Activated naive CD4-positive, alpha-beta T cell treated with anti-CD3 and anti-CD28 coated beads, Interleukin-2, amount 50 U/mL, for 16 hours (primary cell): ENCODE data around the gene PLXDC2.

Experiments
- DNase-seq: peaks from one replicate; pipeline ENCODE4 v3.0.0-alpha.2; 2020

The PLXDC2 gene

DNA sequence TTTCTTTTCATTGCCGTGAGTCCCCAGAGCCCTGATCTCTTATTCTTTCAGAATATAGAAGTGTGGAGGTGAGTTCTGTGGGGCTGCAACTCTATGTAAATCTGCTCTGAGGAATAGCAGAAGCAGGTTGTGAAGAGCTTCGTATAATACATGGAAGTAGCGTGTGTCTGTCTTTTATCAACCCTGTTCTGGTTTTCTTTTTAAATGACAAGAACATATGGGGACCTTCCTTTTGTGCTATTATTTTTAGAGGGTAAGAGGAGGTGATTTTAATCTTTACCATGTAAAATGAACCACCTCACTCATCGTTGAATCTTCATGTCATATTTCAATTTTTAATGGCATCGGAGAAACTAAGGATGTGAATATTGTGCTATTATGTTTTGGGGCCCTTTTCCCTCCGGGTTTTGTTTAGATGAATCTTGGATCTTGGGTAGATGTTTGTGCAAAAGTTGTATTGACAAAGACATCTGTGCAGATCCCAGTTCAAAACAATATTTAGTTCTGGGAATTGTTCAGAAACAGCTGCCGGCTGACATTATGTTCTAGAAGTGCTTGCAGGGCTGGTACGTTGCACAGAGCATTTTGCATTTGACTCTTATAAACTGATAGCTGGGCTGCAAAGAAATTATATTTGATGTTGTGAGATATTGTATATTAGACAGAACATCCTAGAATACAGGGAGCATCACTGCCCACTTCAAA lies 46.7 kb downstream of the PLXDC2 start:
- DNase-seq, result no peak

DNA sequence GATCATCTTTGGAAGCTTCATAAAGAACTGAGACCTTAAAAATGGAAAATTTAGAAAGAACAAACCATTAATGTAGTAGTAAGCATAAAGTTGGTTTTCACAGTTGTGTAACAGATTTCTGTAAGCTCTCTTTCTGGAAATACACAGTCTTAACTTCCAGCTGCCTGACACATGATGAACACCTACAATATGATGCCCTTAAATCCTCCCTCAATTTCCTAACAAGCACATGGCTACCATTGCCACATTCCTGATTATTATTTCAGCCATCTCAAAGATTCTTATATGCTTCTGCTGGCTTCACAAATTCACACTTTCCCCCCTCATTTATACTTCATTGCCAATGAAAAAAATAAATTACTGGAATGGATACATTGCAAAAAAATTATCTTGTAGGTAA lies 49.4 kb downstream of the PLXDC2 start:
- no peak for DNase-seq

DNA sequence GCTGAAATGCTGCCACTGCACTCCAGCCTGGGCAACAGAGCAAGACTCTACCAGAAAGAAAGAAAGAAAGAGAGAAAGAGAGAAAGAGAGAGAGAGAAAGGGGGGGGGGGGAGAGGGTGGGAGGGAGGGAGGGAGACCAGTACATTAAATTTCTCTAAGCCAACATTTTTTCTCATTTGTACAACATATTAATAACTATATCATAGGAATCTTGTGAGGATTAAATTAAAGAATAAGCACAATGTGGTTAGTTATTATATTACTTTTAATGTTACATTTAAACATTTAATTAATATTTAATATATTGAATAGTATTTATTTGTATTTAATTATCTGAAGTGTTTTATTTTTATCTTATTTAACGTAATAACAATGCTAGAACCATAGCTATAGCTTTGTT lies 53.1 kb downstream of the PLXDC2 start:
- DNase-seq, result no peak

DNA sequence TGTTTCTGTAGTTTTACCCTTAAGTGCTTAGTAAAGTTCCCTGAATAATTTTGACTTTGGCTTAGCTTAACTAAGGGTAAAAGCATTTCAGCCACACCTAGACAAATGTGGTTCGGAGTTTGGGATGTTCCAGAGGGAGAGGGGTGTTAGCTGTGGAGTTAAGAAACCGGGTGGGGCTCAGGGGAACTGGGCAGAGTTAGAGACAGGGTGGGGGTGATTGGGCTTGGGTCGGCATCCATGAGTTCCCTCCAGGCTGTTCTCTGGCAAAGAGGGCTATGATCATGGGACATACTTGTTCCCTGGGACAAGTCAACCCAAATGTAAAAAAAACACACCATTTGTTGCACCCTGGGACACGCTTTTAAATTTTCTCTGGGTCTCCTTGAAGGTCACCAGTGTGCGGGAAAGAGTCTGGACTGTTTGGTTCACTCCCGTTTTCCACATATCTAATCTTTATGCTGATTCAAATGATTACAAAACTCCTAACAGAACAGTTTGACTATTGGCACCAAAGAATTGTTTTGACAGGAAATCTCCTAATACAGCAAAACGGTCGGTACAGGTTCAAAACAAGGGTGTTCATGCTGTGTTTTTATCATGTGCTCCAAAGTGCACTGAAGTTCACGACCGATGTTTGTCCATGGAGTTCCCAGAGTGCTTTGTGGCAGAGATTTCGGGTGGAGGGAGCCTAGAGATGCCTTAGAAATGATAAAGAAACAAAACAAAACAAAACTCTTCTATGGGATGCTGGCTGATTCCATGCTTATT lies 56.5 kb downstream of the PLXDC2 start:
- no peak for DNase-seq

GRCh38 chr10:19874190-19874589 lies 58.0 kb downstream of the PLXDC2 start:
- no peak for DNase-seq

DNA sequence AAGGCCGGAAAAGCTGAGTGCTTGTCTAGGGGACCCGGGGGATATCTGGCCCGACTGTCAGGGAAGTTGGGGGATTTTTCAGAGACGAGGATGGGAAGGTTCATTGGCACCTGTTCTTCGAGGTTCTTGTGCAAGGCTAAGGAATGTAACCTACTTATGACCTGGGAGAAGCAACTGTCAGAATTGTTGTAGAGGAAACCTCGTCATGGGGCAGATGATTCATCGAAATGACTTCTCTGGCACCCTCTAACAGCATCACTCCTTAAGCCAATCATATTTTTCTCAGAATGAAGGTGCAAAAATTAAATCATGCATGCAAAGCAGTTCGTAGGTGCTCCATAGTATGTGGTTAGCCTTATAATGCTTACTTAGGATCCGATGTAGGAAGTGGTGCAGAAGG lies 58.6 kb downstream of the PLXDC2 start:
- no peak for DNase-seq

DNA sequence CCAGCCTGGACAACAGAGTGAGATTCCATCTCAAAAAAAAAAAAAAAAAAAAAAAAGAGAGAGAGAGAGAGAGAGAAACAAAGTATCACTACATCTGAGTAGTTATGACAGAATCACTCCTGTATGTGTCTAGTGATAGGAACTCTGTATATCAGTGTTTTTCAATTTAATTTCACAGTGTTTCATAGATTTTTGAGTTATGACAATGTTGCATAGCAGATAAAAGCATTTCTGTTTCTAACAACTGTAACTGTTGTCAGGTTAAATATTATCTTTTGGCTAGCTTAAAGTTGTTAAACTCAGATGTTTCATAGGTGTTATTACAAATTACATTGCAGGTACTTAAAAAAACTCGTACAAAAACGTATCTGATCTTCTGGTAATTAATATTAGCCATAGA lies 60.3 kb downstream of the PLXDC2 start:
- DNase-seq, result no peak

DNA sequence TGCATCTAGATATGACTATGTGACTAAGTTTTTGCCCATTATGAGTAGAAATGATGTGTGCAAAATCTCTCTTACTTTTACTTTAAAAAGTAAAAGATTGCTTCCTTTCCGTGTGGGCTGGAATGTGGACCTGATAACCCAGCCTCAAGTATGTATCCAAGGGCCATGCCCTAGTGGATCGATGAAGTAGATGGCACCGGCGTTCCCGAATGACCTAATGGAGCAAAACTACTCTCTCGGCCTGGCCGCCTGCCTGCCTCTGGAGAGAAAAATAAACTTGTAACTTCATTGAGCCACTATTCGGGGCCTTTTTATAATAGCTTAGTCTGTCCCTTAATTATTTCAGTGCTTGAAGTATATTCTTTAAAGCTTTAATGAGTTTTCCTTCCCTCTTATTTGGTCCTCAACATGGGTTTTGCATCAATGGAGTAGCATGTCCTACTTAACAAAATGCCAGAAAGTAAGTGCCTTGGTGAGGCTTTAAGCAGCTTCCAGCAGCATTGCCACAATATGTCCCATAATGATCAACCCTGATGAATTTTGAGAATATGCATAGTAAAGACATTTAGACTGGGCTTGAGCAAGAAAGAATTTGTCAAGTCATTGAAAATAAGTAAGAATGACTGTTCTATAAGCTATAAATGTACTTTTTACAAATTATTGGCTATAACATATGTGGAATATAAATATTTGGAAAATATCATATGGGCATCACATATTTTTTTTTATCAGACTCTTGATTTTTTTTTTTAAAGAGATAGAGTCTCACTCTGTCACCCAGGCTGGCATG lies 61.4 kb downstream of the PLXDC2 start:
- DNase-seq, result no peak

GRCh38 chr10:19882621-19883020 lies 66.4 kb downstream of the PLXDC2 start:
- DNase-seq, result no peak

GRCh38 chr10:19888061-19888660 lies 71.9 kb downstream of the PLXDC2 start:
- no peak for DNase-seq

- no peak for DNase-seq
Observed at GRCh38 chr10:19889256-19889655, 73.0 kb downstream of the PLXDC2 start.

DNA sequence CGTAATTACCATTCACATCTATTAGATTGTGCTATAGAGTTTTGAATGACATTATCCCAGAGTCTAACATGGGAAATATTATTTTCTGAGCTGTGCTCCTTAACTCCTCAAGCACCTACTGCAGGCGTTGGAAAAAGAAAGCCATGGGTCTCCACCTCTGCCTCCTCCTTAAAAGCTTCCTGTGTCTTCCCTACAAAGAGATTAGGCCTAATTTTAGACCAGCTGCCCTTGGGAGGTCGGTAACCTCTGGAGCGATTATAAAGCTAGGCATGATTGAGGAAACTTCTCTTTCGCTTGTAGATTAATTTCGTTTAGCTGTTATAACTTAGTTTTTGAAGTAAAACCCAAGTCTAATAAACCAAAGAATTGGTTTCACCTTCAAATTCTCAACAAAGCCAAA lies 75.2 kb downstream of the PLXDC2 start:
- DNase-seq, result no peak

- DNase-seq, result no peak
Observed at GRCh38 chr10:19892270-19892669, 76.0 kb downstream of the PLXDC2 start.

DNA sequence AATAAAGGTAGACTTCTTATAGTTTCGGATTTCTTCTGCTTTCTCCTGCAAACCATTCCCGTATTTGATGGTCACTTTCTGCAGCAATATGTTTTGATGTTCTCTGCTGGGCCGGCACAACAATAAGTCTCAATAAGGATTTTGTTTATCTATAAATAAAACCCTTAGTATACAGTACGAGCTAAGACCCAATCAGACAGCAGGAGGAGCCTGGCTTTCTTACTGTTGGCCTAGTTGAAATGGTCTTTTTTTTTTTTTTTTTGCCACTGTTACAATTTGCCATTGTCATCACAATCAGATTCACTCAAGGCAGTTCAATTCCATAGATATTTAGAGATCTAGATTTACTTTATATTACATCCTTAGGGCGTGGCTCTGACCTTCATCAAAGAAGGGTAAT lies 76.4 kb downstream of the PLXDC2 start:
- no peak for DNase-seq

DNA sequence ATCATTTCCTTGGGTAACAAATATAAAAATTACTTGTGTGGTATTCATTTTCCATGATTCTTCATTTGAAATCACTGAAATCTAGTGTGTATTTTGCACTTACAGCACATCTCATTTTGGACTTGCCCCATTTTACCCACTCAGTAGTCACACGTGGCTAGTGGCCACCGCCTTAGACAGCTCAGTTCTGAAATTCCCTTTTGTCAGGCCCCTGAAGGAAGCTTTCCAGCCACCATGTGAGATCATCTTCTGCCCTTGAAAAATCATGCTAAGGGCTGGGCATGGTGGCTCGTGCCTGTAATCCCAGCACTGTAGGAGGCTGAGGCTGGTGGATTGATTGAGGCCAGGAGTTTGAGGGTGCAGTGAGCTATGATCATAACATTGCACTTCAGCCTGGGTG lies 79.3 kb downstream of the PLXDC2 start:
- DNase-seq, result no peak

DNA sequence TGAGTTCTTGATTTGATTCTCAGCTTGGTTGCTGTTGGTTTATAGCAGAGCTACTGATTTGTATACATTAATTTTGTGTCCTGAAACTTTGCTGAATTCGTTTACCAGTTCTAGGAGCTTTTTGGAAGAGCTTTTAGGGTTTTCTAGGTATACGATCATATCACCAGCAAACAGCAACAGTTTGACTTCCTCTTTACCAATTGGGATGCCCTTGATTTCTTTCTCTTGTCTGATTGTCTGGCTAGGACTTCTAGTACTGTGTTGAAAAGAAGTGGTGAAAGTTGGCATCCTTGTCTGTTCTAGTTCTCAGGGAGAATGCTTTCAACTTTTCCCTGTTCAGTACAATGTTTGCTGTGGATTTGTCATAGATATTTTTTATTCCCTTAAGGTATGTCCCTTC lies 86.2 kb downstream of the PLXDC2 start:
- no peak for DNase-seq

DNA sequence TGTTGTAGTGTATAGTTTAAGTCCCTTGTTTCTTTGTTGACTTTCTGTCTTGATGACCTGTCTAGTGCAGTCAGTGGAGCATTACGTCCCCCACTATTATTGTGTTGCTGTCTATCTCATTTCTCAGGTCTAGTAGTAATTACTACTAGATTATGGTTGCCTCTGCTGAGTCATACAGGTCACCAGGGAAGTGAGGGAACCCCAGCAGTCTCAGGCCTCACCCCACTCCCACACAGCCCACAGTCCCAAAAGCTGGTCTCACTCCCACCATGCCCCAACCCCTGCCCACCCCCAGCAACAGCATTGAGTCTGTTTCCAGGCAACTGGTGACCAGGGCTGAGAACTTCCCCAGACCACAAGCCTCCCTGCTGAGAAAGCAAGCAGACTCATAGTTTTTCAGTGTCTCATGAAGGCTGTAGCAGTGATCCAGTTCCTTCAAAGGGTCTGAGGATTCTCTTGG lies 88.0 kb downstream of the PLXDC2 start:
- DNase-seq, result no peak

- DNase-seq, result no peak
Observed at GRCh38 chr10:19906108-19906791, 90.0 kb downstream of the PLXDC2 start.

GRCh38 chr10:19908991-19909696 lies 92.9 kb downstream of the PLXDC2 start:
- DNase-seq, result no peak

- no peak for DNase-seq
Observed at GRCh38 chr10:19911886-19912285, 95.7 kb downstream of the PLXDC2 start.

DNA sequence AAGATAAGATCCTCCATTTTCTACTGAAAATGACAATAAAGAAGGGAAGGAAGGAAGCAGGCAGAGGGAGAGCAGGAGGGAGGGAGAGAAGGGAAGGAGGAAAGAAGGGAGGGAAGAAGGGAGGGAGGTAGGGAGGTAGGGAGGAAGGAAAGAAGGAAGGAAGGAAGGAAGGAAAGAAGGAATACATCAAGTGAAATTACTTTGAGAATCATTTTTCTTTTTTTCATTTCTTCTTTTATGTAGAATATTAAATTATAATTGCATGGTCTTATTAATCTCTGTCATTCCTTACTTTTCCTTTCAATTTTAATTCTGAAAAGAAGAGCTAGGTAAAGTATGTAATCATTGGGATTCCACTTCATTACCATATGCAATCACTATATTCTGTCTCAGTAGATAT lies 97.8 kb downstream of the PLXDC2 start:
- no peak for DNase-seq

DNA sequence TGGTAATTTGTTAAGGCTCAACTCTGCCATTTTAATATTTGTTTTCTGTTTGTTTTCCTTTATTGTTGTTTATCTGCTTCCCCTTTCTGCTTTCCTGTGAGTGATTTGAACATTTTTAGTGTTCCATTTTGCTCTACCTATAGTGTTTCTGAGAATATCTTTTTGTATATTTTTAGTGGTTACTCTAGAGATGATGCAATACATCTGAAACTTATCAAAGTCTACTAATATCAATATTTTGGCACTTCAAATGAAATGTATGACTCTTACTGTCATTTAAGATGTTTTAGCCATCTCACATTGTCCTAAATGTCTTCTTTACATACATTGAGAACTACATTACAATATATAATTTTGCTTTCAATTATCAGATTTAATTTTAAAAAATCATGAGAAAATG lies 98.9 kb downstream of the PLXDC2 start:
- no peak for DNase-seq
